NCI-H1092 treated with DMSO at 0.1 percent for 48 hours (cell line): ENCODE results near the gene TPGS2.
"Not testable (repeated sequence)": the region's sequence is repeated elsewhere in the genome, so short reads cannot be mapped to it uniquely, and the experiment has no call there.

Source experiments
- DNase-seq: peaks from one replicate; lab custom pipeline; 2025; lab: John Stamatoyannopoulos, UW

TPGS2 gene

GRCh38 chr18:36821681-36822080, 7.1 kb downstream of the TPGS2 start:
- DNase-seq: no peak

DNA sequence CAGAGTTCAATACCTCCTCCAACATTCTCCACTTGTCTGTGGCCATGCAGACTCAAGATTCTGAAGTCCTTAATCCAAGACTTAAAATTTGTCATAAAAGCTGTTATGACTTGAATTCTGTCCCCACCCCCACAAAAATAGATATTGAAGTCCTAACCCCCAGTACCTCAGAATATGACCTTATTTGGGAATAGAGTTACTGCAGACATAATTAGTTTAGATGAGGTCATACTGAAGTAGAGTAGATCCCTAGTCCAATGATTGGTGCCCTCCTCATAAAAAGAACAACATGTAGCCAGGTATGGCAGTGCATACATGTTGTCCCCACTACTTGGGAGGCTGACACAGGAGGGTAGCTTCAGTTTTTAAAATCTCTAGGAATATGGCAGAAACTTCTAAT, 9.2 kb downstream of the TPGS2 start:
- DNase-seq: no peak

DNA sequence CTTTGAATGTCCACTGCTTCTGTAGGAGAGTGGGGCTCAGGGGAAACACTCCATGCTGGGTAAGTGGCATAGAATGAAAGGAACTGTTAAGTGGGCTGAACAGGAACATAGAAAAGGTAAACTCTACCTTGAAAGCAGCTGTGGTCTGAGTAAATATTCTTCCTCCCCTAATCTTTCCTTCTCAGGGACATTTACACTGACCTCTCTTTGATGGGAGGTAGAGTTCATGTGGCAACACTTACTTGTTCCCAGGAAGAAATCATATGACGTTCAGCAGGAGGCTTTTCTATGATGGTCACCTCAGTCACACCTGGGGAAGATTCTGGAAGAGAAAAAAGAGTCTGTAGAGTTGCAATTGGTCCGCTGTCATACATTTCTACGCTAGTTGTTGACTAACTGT, 10.2 kb downstream of the TPGS2 start:
- DNase-seq: no peak

- no peak for DNase-seq
Observed at GRCh38 chr18:36817039-36817438, 11.8 kb downstream of the TPGS2 start.

- not testable (repeated sequence) for DNase-seq
Observed at GRCh38 chr18:36816096-36816495, 12.7 kb downstream of the TPGS2 start.

GRCh38 chr18:36814994-36815393, 13.8 kb downstream of the TPGS2 start:
- DNase-seq: peak; percentile 13

DNA sequence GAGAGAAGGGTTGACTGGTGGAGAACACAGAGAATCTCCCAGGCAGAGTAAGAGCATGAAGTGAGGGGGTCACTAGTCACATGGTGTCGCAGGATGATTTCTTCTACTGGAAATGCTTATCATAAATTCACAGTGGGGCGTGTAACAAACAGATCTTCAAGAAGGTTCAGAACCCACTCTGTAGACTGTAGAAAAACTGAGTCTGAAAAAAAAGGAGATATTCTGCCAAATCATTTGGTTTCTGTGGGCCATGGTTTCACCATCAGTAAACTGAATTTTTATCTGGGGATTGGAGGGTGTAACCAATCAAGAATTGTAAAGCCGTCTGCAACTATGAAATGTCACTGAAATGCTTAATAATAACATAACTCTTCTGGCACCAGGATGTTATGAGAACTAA, 15.0 kb downstream of the TPGS2 start:
- no peak for DNase-seq

DNA sequence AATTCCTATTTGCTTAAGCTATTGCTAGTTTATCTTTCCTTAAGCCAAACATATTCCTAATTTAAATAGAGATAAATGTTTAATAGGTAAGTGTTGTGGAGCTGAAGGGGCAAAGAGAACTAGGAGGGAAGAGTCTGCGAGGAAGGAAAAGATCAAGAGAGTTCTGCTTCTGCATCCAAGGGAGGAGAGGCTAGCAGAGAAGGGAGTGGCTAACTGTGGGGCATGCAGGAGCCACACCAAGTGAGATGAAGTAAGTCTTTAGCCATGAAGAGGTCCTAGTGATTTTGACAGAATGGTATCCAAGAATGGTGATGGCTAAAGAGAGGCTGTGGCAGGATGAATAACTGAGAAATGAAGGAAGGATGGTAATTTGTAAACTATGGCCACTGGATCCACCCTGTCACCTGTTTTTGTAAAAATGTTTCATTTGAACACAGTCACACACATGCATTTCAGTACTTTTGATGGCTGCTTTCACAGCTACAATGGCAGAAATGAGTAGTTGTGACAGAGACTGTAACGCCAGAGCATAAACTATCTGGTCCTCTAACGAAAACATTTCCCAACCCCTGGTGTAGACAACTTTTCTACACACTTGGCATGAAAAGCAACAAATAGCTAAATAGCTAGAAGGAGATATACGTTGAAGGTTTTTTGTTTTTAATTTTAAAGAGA, 15.6 kb downstream of the TPGS2 start:
- no peak for DNase-seq

DNA sequence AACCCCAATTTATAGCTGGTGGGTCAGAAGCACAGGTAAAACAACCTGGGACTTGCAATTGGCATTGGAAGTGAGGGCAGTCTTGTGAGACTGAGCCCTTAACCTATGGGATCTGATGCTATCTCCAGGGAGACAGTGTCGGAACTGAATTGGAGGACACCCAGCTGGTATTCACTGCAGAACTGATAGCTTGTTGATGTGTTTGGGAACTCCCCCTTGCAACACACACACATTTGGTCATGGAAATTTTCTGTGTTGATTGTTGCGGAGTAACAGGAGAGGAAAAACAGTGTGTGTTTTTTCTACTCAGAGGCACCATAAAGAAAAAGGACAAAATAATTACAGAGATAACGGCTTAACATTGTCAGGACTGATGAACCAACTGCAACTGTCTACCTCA, 16.1 kb downstream of the TPGS2 start:
- DNase-seq: no peak

DNA sequence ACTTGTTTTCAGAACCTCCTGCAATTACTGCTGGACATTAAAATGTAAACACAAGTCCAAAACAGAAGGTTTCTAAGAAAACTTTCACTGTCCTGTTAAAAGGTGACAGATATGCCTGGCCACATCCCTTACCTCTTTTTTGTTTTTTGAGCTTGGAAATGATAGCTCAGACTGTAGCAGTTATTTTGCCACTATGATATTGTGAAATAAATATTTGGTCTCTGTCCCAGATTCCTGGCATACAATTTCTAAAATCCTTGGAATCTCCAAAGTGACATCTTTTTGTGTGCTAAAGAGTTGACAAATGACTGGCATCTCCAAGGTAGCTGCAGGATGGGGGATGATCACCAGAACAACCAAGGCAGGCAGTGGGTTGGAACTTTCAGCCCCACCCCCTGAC, 16.8 kb downstream of the TPGS2 start:
- DNase-seq: no peak

GRCh38 chr18:36811430-36811829, 17.4 kb downstream of the TPGS2 start:
- DNase-seq: no peak

DNA sequence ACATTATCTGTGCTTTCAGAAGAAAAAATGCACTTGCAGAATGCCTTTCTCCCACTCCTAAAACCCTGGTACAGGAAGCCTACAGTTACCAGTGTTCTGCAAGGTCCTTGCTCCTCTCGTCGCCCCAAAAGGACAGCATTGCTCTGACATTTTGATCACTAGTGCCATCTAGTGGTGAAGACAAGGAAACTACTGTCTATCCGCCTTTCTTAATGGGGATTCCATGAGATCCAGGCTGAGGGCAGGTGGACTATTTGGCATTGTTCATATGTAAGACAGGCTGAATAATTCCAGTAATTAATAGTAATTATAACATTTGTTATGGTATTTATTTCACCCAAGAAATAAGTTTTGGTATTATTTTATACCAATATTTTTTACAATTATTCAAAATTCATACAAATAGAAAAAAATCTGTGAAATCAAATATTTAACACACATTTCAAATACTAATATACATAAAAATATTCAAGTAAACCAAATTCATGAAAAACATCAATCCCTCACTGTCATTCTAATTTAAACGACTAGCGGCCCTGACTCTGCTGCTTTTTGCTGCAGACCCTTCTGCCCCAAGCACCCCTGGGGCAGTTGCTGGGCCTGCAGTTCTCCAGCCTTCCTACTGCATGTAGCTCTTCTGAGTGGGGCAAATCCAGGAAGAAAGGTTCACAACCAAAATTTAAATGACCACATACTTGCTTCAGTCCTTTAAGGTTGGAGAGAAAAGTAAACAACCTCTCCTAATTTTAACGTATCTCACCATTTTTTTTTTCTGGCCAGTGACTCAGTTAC, 19.0 kb downstream of the TPGS2 start:
- peak; percentile 84 for DNase-seq

DNA sequence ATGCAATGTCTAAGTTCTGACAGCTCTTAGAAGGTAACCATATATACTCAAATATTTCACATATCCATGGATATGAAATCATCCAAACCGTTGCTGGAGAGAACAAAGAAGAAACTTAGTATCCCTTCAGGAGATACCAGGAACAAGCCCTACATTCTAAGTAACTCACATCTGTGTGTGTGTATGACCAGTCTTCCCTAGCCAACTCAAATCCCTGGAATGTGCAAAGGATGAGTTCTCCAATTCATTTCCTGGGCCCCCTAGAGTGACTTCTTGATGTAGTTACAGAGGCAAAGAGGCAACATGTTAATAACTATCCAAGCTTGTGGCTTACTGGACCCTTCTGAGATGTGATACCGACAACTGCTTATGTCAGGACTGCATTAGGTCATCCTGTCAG, 20.1 kb downstream of the TPGS2 start:
- DNase-seq: no peak

DNA sequence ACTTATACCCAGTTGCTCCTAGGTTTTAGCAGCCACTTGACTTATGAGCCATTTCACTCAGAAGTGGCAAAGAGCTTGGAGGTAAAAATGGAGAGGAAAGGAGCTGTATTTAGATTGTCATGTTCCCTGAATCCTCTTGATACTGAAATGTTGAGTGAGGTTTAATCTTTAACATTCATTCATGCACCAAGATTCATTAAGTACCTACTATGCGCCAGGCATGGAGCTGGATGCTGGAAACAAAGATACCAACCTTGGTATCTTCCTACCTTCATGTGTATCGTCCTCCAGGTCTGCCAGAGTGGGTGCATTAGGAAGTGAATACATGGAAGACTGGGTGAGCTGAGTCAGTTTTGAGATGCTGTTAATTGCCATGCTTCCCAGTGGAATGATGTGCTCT, 23.7 kb downstream of the TPGS2 start:
- no peak for DNase-seq

DNA sequence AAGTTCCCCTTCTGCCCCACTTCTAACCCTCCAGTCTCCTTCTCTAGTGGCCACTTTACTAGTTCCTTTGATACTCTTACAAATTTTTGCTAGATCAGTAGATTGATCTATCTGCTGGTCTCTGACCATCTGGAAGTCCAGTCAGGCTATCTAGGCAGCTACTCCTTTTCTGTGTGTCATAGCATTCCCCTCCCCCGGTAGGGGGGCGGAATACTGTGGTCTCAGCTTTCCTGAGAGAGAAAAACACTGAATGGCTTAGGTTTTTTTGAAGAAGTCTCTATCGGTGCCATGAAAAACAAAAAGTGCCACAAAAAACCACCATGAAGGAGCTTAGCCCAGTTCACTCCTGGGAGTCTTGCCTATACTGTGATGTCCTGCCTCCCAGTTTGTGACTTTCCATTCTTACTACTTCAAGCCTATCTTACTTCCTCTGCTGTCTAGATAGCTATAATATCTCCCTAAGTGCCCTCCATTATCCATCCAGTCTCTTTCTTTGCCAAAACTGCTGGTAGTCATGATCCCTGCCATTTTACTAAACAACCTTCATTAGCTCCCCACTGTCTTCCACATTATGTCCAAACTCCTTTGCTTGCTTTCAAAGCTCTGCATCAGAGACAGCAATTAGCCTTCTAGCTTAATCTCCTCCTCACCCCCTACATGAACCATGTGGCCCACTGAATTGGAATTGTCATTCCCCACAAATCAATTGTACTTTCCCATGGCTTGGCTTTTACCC, 29.9 kb downstream of the TPGS2 start:
- DNase-seq: no peak

DNA sequence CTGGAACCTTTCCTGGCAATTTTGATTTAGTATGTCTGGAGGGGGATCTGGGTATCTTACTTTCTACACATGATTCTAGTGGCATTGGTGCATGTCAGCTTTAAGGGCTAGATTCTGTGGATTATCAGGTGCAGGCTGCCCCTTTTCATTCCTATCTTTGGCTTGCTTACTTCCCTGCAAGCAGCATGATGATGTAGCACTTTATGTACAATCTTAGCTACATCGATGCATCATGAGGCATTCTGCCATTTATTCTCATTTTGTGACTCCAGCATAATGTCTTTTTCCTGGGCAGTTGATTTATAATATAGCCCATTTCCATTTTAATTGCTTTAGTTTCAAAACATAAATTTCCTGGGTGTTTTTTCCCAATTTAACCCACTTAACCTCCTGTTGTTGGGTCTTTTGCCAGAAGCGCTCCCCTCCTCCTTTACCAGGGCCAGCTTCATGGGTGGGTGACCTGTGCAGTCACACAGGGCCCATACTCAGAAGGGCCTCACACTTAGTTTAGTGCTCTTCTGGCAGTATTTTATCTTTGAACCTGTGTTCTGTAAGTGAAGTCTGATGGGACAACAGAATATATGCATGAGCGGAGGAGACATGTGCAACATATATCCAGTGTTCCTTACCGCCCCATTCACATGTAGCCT, 36.0 kb downstream of the TPGS2 start:
- no peak for DNase-seq

DNA sequence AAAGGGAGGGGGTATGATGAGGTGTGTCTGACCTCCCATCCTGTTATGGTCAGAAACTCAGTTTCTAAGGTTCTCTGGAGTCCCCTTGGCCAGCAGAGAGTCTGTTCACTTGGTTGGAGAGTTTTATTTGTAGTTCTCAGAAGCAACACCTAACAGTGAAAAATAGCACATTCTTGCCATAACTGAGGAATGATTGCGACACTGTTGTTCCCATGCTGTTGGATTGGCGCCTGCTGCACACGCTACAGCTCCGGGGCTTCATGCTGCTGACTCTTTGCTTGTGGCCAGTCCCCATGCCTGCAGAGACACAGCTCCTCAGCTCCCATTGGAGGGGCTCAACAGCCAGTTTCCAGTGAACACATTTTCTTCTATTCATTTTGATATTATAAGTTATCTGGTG, 42.1 kb downstream of the TPGS2 start:
- no peak for DNase-seq

DNA sequence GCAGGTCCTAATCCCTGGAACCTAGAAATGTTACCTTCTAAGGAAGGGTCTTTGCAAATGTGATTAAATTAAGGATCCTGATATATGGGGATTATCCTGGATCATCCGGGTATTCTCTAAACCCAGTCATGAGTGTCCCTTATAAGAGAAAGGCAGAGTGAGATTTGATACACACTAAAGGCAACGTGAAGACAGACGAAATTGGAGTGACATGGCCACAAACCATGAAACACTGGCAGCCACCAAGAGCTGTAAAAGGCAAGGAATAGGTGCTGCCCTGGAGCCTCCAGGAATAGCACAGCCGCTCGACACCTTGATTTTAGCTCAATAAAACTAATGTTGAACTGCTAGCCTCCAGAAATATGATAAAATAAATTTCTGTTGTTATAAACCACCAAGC, 45.0 kb downstream of the TPGS2 start:
- DNase-seq: no peak

DNA sequence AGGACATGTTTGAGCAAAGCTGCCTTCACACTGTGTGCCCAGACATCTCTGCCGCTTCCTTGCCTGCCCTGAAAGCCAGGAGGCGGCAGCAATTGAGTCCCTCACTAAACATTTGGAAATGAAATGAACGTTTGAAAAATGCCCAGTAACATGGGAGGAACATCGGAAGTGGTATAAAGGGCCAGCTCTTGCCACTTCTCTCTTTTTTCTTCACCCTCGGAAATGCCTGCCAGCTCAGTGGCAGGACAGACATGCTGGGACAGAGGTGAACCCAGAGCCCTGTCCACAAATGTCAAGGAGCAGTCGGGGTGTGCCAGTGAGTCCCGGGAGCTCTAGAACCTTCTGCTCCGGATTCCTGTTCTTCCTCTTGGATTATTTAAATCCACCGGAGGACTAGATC, 46.1 kb downstream of the TPGS2 start:
- DNase-seq: no peak

DNA sequence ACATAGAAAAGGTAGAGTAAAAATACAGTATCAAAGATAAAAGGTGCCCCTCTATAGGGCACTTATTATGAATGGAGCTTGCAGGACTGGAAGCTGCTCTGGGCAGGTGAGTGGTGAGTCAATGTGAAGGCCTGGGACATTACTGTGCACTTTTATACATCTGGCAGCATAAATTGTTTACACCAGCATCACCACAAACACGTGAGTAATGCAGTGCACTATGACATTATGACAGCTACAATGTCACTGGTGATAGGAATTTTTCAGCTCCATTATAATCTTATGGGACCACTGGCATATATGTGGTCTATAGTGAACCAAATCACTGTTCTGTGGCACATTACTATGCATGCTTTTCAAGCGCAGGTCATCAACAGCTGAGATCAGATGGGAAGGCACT, 48.1 kb downstream of the TPGS2 start:
- no peak for DNase-seq

DNA sequence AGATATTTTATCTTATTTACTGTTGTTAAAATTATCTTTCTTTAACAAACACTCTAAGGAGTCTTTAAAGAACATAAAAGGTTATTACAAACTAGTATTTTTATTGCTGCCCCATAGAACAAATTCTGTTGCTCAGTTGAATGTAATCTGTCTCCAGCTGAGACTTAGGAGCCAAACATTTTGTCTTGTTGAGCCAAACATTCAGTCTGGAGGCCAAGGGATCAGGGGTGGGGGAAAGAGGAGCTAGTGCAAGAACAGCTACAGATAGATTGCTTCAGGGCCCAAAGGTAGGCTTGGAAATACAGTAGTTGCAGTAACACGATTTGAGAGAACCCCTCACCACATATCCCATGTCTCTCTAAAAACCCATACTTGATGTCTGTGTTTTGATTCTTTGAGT, 51.2 kb downstream of the TPGS2 start:
- DNase-seq: no peak

DNA sequence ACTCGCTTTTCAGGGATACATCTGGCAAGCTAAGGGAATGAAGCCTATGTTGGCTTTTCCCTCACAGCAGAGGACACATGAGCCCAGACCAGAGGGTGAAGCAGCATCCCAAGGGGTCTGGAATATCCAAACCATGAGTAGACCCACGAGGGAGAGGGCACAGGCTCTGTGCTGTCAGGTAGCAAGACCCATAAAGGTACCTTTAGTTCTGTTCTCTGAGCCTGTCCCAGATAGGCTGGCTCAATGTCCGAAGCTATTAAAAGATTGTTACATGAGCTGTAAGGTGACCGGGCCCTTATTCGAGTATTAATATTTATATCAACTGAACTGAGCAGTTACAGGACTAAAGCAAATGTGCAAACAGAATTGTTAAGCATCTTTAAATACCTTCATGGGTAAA, 52.2 kb downstream of the TPGS2 start:
- DNase-seq: no peak

DNA sequence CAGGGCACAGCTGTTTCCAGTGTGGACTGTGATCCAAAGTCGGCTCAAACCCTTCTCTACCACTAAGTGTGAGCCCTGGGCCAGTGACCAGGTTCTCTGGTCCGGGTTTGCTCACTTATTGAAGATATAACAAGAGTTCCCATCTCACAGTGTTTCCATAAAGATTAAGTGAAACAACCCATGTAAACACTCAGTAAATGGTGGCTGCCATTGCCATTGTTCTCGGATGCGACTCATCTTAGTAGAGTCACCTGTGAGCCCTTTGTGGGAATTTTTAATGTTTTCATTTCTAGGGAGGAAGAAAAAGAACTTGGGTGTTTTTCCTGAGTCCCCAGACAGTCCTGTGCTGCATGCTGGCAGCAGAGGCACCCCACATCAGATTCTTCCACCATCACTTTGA, 53.4 kb downstream of the TPGS2 start:
- DNase-seq: no peak
